ENCODE measurements around the gene IER2.
A peak's percentile ranks its signal among the peaks of the same experiment; 100 is the strongest.

The IER2 gene

GRCh38 chr19:13154911-13155471, 4.8 kb downstream of the IER2 start:
- H3K27ac ChIP-seq: peak overlapping the region; percentile 94
- TF ChIP-seq ZFX (IDR thresholded peaks at IDR 0.05) (no peak), CTCF (conservative IDR thresholded peaks at IDR 0.05) (no peak)

GRCh38 chr19:13155472-13156359, 5.5 kb downstream of the IER2 start:
- peak overlapping the region; percentile 94 for H3K27ac ChIP-seq
- TF ChIP-seq ZFX (IDR thresholded peaks at IDR 0.05): no peak
- TF ChIP-seq CTCF (conservative IDR thresholded peaks at IDR 0.05): no peak

- no peak overlapping the region for H3K27ac ChIP-seq
- no peak for TF ChIP-seq CTCF (conservative IDR thresholded peaks at IDR 0.05)
- no peak for TF ChIP-seq ZFX (IDR thresholded peaks at IDR 0.05)
These were observed 9.5 kb downstream of the IER2 start for GRCh38 chr19:13159713-13160112.

GRCh38 chr19:13160557-13160956, 10.3 kb downstream of the IER2 start:
- H3K27ac ChIP-seq: no peak overlapping the region
- no peak for TF ChIP-seq ZFX (IDR thresholded peaks at IDR 0.05)
- no peak for TF ChIP-seq CTCF (conservative IDR thresholded peaks at IDR 0.05)

- TF ChIP-seq ZFX (IDR thresholded peaks at IDR 0.05): no peak
- TF ChIP-seq CTCF (conservative IDR thresholded peaks at IDR 0.05): no peak
- peak overlapping the region; percentile 81 for H3K27ac ChIP-seq
These were observed 12.8 kb downstream of the IER2 start for GRCh38 chr19:13162724-13163608.

GRCh38 chr19:13163609-13164342, 13.6 kb downstream of the IER2 start:
- H3K27ac ChIP-seq: peak overlapping the region; percentile 81
- TF ChIP-seq ZFX (IDR thresholded peaks at IDR 0.05) (no peak), CTCF (conservative IDR thresholded peaks at IDR 0.05) (no peak)

Measured in C4-2B (cell line).